Activated CD4-positive, CD25-positive, alpha-beta regulatory T cell treated with anti-CD3 and anti-CD28 coated beads, Interleukin-2, amount 50 U/mL, for 24 hours (primary cell): ENCODE results near the gene ITGA11.
A peak's percentile ranks its signal among the peaks of the same experiment; 100 is the strongest.

Source experiments
- ATAC-seq, 2 donors: fragments of 150-1000 bp; cut with Tn5 transposase; one replicate each; pipeline ENCODE4 v1.10.0; 2021; ENCODE audit warnings: mild to moderate bottlenecking in 1 of 2, moderate library complexity in 1 of 2

The ITGA11 gene

GRCh38 chr15:68261980-68262379 lies 170.0 kb downstream of the ITGA11 start:
- ATAC-seq: no peak

- ATAC-seq: no peak
These were observed 170.7 kb downstream of the ITGA11 start for GRCh38 chr15:68261241-68261640.

GRCh38 chr15:68259883-68260282 lies 172.1 kb downstream of the ITGA11 start:
- no peak for ATAC-seq

- ATAC-seq: peak; percentile 46 to 61
These were observed 173.3 kb downstream of the ITGA11 start for GRCh38 chr15:68258692-68259091.

GRCh38 chr15:68256675-68257450 lies 175.1 kb downstream of the ITGA11 start:
- ATAC-seq: peak; percentile 41 to 55

GRCh38 chr15:68252925-68253534 lies 178.9 kb downstream of the ITGA11 start:
- peak; percentile 48 to 60 for ATAC-seq

GRCh38 chr15:68249058-68249713 lies 182.8 kb downstream of the ITGA11 start:
- ATAC-seq: no peak
